Measurements from ENCODE around the gene TMEM115. TPM values are rescaled to one million over a fixed set of nuclear protein-coding genes. Genes with fewer than 3 reads are reported as not detected.
A peak's percentile ranks its signal among the peaks of the same experiment; 100 is the strongest.

TMEM115 gene
- total RNA-seq, 6 donors from 2014 or later: 39.8 to 68.1 (median 46.5) TPM

DNA sequence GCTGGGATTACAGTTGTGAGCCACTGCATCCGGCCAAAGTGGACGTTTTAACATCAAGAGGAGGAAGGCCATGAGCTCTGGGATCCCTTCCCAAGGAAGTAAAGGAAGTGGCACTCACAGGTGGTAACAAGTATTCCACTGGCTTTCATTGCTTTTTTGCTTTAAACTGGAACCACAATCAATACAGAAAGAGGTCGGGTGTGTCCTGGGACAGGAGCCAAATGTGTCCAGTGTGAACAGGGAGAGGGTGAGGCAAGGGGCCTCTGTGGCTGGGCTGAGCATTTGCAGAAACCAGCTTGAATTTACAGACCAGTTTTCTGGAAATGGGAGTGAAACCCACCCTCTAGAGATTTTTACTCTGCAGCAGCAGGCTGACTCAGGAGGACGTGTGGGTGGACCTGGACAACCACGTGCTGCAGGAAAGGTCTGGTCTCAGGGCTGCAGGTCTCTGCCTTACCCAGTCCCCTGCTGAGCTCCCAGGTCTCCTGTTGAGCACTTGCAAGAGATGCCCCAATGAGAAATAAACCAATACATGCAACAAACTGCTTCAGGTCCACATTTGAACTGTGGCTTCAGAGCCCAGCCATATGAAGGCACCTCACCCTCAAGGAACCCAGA lies 42.8 kb upstream of the TMEM115 start:
- ATAC-seq (ENCODE audit: low FRiP score in 2 of 2) (no peak), DNase-seq (peak in 1 of 2 donors; percentile 44)
- 14 to 33% methylated on average over 5 of the region's 5 CpGs for WGBS, 2 donors
- Histone ChIP-seq H3K27ac (no peak overlapping the region), H3K27me3 (no peaks in the 10 kb centered on the region), H3K4me1 (peaks cover 0 to 4% (median 2%) of the 10 kb centered on the region in 4 donors), H3K4me3 (no peak overlapping the region), H3K36me3 (no peaks in the 10 kb centered on the region), H3K9me3 (no peaks in the 10 kb centered on the region)
- TF ChIP-seq, protein P1, sequence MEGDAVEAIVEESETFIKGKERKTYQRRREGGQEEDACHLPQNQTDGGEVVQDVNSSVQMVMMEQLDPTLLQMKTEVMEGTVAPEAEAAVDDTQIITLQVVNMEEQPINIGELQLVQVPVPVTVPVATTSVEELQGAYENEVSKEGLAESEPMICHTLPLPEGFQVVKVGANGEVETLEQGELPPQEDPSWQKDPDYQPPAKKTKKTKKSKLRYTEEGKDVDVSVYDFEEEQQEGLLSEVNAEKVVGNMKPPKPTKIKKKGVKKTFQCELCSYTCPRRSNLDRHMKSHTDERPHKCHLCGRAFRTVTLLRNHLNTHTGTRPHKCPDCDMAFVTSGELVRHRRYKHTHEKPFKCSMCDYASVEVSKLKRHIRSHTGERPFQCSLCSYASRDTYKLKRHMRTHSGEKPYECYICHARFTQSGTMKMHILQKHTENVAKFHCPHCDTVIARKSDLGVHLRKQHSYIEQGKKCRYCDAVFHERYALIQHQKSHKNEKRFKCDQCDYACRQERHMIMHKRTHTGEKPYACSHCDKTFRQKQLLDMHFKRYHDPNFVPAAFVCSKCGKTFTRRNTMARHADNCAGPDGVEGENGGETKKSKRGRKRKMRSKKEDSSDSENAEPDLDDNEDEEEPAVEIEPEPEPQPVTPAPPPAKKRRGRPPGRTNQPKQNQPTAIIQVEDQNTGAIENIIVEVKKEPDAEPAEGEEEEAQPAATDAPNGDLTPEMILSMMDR (IDR thresholded peaks at IDR 0.05): no peak
- TF ChIP-seq POLR2AphosphoS5 (IDR thresholded peaks at IDR 0.05) (no peak), POLR2A (IDR thresholded peaks at IDR 0.05) (no peak), EP300 (IDR thresholded peaks at IDR 0.05) (no peak)

DNA sequence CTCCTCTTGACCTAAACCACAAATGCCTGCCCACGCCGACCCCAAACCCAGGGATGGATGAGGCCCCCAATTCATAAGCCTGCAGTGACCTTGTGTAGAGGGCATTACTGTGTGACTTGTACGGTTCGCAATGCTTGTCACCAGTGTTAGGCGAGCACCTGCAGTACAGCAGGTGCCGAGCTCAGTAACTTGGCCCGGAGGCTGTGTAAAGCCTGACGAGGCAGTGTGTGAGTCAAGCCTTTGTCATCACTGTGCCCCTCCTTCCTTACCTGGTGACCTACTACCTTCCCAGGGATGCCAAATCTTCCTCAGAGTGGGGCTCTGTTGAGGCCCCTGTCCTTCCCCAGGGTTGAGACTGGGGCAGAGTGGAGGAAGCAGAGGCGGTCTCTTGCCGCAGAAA lies 37.2 kb upstream of the TMEM115 start:
- ATAC-seq (ENCODE audit: low FRiP score in 2 of 2) (no peak), DNase-seq (no peak)
- no peak overlapping the region for H3K4me3 ChIP-seq
- peaks cover 0 to 7% (median 3%) of the 10 kb centered on the region in 4 donors for H3K4me1 ChIP-seq
- H3K9me3 ChIP-seq: no peaks in the 10 kb centered on the region
- TF ChIP-seq POLR2A (IDR thresholded peaks at IDR 0.05) (no peak), POLR2AphosphoS5 (IDR thresholded peaks at IDR 0.05) (no peak), EP300 (IDR thresholded peaks at IDR 0.05) (no peak)
- TF ChIP-seq, protein P1 (IDR thresholded peaks at IDR 0.05): no peak
- H3K36me3 ChIP-seq: peaks cover 0 to 3% (median 0%) of the 10 kb centered on the region in 4 donors
- H3K27ac ChIP-seq: no peak overlapping the region
- H3K27me3 ChIP-seq: no peaks in the 10 kb centered on the region
- WGBS, 2 donors: 93 to 94% methylated on average over 9 to 10 of the region's 10 CpGs

DNA sequence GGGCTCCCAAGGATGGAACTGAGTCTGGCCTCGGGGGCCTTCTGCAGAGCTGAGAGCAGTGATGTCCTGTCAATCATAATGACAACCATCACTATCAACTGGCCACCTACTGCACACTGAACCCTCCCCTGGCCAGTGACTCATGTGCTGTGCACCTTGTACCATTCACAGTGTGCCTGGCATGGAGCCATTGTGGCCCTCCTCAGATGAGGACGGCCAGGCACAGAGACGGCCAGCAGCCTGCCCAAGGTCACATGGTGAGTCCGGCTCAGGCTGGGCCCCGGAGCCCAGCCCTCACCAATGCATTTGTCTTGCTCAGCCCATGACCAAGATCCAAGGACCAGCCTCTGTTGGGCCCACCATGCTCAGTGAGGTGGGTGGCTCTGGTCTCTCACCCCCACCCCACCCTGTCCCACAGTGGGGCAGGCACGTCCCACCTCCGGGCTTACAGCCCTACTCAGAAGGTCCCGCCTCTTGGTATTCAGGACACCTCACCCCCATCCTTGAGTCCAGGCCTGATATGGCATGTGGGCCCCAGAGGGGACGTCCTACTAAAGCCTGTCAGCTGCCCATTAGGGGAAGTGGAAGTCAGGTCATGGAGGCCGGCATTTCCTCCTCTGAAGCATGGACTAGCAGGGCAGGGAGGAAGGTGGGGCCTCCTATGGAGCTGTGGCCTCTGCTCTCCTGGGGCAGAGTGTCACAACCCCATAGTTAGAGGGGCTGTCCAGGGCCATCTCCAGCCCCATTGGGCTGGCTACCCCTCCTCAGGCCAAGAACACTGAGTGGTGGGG lies 35.9 kb upstream of the TMEM115 start:
- Histone ChIP-seq H3K27me3 (no peaks in the 10 kb centered on the region), H3K9me3 (no peaks in the 10 kb centered on the region), H3K4me1 (peaks cover 9 to 16% (median 11%) of the 10 kb centered on the region in 4 donors), H3K4me3 (no peak overlapping the region), H3K36me3 (peaks cover 0 to 3% (median 0%) of the 10 kb centered on the region in 4 donors), H3K27ac (no peak overlapping the region)
- peak in 1 of 2 donors; percentile 13 for ATAC-seq (ENCODE audit: low FRiP score in 2 of 2)
- TF ChIP-seq POLR2A (IDR thresholded peaks at IDR 0.05) (no peak), EP300 (IDR thresholded peaks at IDR 0.05) (no peak), POLR2AphosphoS5 (IDR thresholded peaks at IDR 0.05) (no peak)
- TF ChIP-seq, protein P1 (IDR thresholded peaks at IDR 0.05): no peak
- 71 to 100% methylated on average over 1 to 8 of the region's 10 CpGs for WGBS, 2 donors
- DNase-seq: peak in 1 of 2 donors; percentile 40

DNA sequence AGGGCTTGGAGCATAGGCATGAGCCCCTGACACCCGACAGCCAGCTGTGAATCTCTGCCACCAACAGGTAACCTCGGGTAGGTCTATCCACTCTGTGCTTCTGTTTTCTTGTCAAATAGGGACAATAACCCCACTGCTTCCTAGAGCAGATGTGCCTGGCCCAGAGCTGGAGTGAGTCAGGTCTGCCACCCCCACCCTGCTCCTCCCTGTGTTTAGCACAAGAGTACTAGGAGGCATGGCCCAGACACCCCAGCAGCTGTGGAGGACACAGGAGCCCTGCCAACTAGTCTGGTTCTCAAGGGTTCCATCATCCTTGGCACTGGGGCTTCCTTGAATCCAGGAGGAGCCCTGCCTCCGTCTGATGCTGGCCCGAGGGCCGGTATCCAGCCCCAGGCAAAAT lies 33.7 kb upstream of the TMEM115 start:
- 84 to 85% methylated on average over 5 of the region's 5 CpGs for WGBS, 2 donors
- Histone ChIP-seq H3K9me3 (no peaks in the 10 kb centered on the region), H3K27ac (no peak overlapping the region), H3K27me3 (no peaks in the 10 kb centered on the region), H3K4me3 (no peak overlapping the region), H3K36me3 (peaks cover 0 to 3% (median 0%) of the 10 kb centered on the region in 4 donors), H3K4me1 (peaks cover 9 to 16% (median 11%) of the 10 kb centered on the region in 4 donors)
- ATAC-seq (ENCODE audit: low FRiP score in 2 of 2) (no peak), DNase-seq (no peak)
- no peak for TF ChIP-seq POLR2AphosphoS5 (IDR thresholded peaks at IDR 0.05)
- no peak for TF ChIP-seq POLR2A (IDR thresholded peaks at IDR 0.05)
- TF ChIP-seq, protein P1 (IDR thresholded peaks at IDR 0.05): no peak
- no peak for TF ChIP-seq EP300 (IDR thresholded peaks at IDR 0.05)

All from upper lobe of left lung (tissue), 6 donors.